ENCODE results near the gene CATSPERD.

DNA sequence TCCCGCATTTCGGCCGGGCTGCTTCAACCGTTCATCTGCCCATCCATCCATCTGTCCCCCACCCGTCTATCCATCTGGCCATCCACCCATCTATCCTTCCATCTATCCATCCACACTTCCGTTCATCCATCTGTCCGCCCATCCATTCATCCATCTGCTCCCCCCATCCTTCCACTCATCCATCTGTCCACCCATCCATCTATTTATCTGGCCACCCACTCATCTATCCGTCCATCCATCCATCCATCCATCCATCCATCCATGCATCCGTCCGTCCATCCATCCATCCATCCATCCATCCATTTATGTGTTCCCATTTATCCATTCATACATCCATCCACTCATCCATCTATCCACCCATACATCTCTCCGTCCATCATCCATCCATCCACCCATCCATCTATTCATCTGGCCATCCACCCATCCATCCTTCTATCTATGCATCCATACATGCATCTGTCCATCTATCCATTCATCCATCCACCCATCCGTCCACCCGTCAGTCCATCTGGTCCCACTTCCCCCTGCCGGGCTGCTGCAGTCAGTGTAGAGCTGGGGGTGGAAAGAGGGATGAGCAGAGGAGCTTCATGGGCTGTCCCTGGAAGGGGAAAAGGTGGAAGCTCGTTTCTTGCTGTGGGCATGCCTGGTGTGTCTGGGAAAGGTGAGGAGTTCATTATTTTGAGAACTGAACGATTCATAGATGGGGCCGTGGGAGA lies 38.9 kb upstream of the CATSPERD start:
- no peak for TF ChIP-seq POLR2A (IDR thresholded peaks at IDR 0.05)
- TF ChIP-seq, protein P1, sequence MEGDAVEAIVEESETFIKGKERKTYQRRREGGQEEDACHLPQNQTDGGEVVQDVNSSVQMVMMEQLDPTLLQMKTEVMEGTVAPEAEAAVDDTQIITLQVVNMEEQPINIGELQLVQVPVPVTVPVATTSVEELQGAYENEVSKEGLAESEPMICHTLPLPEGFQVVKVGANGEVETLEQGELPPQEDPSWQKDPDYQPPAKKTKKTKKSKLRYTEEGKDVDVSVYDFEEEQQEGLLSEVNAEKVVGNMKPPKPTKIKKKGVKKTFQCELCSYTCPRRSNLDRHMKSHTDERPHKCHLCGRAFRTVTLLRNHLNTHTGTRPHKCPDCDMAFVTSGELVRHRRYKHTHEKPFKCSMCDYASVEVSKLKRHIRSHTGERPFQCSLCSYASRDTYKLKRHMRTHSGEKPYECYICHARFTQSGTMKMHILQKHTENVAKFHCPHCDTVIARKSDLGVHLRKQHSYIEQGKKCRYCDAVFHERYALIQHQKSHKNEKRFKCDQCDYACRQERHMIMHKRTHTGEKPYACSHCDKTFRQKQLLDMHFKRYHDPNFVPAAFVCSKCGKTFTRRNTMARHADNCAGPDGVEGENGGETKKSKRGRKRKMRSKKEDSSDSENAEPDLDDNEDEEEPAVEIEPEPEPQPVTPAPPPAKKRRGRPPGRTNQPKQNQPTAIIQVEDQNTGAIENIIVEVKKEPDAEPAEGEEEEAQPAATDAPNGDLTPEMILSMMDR (IDR thresholded peaks at IDR 0.05) = no peak

Data from gastroesophageal sphincter (tissue), 3 donors.